GM19397 (cell line): ENCODE results near the gene CPSF3.

Experiments
- ATAC-seq: cut with Tn5 transposase; IDR thresholded peaks from one replicate; pipeline ENCODE4 v1.9.1; 2021; ENCODE audit warnings: mild to moderate bottlenecking, moderate library complexity; ENCODE audit not compliant: unreplicated experiment

Gene CPSF3

DNA sequence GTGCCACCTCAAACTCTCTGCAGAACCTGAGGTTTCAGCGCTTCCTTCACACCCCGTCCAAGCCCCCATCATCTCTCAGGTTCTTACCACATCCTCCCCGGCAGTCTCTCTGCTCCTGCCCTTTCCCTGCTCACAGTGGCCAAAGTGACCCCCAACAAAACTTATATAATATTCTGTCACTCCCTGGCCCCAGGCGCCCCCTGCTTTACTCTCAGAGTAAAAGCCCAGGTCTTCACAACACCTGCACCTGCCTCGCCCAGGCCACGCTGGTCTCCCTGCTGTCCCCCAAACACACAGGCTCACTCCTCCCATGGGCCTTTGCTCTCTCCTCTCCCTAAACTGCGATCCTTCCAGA lies 6.5 kb upstream of the CPSF3 start:
- no peak for ATAC-seq

DNA sequence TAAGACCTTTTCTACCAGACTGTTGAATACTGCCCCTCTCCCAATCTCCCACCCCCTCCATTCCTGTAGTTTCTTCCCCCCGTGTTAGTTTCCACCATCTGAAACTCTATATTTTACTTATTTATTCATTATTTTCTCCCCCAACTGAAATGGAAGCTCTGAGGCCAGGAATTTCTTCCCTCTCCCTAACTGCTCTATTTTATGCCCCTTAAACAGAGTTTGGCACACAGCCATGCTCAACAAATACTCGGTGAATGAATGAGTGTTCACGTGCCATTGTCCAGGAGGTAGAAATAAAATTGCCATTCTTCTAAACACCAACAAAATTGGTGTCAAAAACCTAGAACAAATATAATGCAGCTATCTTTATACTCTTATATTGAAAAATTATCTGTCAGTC lies 5.7 kb upstream of the CPSF3 start:
- ATAC-seq = no peak

- ATAC-seq = no peak
Observed at GRCh38 chr2:9418746-9419145, 4.7 kb upstream of the CPSF3 start.

GRCh38 chr2:9419541-9419940 lies 3.9 kb upstream of the CPSF3 start:
- ATAC-seq = no peak

DNA sequence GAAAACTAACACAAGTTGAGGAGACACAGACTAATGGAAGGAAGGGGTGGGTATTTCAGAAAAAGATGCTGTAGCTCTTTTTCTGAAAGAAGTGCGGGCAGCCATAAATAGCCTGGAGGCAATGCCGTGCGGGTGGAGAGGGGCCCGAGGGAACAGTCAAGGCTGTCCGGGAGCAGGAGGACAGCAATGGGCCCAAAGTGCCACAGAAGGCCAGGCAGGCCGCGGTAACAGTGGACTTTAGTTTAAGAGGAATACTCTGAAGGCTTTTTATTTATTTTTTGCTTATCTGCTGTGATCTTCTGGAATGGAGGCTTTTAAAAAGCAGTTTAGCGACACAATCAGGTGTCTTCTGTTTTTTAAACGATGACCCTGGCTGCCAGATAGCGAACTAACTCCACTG lies 3.0 kb upstream of the CPSF3 start:
- no peak for ATAC-seq

GRCh38 chr2:9422321-9423099 lies 944 bp upstream of the CPSF3 start:
- ATAC-seq = peak; percentile 35

- ATAC-seq = no peak
Observed at GRCh38 chr2:9423922-9424272, 443 bp downstream of the CPSF3 start.

DNA sequence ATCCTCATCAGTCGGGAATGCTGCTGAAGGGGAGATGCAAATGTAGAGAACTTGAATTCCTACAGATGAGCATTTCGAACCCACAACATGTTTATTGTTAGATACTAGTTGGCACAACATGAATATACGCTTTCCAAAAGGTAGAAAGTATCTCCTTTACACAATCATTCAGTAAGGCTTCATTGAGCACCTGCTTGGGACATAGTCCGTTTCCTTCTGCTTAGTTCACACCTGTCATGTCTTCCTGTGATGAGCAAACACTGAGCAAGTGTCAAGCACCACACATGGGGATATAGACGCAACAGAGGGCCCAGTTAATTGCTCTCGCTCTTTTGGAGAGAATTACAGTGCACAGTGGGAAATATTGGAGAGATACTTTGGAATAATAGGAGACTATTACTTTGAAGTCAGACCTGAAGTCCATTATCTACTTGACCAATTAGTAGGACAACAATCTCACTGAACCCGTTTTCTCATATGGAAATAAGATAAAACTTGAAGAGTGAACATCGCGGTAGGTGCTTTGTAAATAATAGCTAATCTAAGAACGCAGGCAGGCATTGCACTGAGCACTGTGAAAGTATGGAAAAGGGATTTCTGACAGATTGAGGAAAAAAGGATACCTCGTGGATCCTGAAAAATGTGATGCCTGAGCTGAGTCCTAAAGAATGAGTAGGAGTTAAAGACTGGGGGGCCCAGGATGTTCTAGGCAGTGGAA lies 1.2 kb downstream of the CPSF3 start:
- no peak for ATAC-seq

- ATAC-seq = no peak
Observed at GRCh38 chr2:9428965-9429577, 5.6 kb downstream of the CPSF3 start.

- ATAC-seq = no peak
Observed at GRCh38 chr2:9430316-9431293, 7.2 kb downstream of the CPSF3 start.

- ATAC-seq = no peak
Observed at GRCh38 chr2:9434489-9434888, 11.0 kb downstream of the CPSF3 start.

GRCh38 chr2:9439536-9439935 lies 16.1 kb downstream of the CPSF3 start:
- no peak for ATAC-seq

GRCh38 chr2:9440058-9440727 lies 16.7 kb downstream of the CPSF3 start:
- no peak for ATAC-seq

DNA sequence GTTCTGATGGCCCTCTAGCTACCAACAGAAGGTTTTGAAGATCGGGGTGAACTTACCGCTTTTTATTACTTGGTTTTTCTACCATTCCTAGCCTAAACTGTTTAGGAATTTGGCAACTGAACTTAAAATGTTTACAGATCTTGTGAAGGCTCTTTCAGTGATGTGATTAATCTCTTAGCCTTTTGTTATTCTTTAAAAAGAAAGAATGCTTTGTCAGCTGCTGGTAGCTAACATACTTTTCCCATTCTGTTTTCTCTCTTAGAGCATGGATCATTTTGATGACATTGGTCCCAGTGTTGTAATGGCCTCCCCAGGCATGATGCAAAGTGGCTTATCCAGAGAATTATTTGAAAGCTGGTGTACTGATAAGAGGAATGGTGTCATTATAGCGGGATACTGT lies 18.1 kb downstream of the CPSF3 start:
- ATAC-seq = no peak

GRCh38 chr2:9443526-9443925 lies 20.1 kb downstream of the CPSF3 start:
- ATAC-seq = no peak

DNA sequence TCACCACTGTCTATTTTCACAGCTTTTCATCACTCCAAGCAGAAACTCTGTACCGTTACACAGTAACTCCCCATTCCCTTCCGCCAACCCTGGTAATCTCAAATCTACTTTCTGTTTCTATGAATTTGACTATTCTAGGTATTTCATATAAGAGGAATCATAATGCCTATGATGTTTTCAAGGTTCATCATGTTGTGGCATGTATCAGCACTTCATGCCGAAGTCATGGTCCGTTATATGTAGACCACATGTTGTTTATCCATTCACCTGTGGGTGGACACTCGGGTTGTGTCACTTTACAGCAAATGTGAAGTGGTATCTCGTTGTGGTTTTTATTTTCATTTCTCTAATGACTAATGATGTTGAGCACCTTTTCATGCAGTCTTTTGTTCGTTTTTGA lies 21.6 kb downstream of the CPSF3 start:
- ATAC-seq = no peak

- no peak for ATAC-seq
Observed at GRCh38 chr2:9451231-9451630, 27.8 kb downstream of the CPSF3 start.

DNA sequence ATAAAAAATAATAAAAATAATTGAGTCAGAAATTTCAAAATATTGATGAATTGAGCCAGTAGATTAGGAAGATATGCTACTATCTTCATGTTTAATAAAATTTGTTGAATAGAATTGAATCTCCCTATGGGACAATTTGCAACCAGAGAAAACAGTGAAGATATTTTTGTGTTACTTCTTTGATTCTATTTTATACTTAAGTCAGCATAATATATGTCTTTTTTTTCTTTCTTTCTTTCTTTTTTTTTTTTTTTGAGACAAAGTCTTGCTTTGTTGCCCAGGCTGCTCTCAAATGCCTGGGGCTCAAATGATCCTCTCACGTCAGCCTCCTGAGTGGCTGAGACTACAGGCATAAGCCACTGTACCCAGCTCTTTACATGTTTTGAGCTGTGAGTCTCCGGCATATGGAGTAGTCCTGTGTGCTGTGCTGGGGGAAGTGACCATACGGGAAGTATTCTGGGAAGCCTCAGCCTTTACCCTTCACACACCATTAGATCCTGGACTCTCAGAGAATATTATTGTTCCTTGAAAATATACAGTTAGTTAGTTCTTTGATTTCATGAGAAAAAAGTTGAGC lies 37.1 kb downstream of the CPSF3 start:
- ATAC-seq = no peak

DNA sequence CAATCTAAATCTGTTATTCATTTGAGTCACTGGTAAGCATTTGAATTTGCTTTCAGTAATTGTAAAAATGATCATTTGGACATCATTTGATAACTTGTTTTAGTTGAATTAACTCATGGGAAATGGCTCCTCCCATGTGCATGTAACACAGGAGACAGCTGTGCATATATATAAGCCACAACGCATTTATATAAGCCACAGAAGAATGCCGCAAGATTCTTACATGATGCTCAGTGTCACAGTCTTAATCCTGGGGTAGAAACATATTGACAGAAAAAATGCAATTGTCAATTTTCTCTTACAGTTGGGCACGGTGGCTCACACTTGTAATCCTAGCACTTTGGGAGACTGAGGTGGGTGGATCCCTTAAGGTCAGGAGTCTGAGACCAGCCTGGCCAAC lies 37.6 kb downstream of the CPSF3 start:
- ATAC-seq = no peak

DNA sequence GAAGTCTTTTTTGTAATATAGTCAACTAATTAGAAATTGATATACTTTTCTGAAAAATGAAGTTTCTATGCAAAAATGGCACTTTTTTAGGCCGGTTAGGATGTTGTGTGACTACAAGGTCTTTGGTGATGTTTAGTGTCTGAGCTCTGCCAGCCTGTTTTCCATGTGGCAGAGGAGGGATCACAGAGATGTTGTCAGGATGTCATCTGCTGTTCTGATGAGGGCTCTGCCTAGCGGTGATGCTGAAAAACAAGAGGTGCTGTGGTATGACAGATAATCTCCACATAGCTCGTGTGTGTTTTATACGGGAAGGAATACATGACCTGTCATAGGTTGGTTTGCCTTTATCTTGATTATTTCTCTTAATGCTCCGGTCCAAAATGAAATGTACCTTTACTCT lies 38.9 kb downstream of the CPSF3 start:
- ATAC-seq = no peak
